Transverse colon (tissue), 4 donors: Measurements from ENCODE around the gene SYT2. TPM values are rescaled to one million over a fixed set of nuclear protein-coding genes. Genes with fewer than 3 reads are reported as not detected.
"Not testable (repeated sequence)": the region's sequence is repeated elsewhere in the genome, so short reads cannot be mapped to it uniquely, and the experiment has no call there.

ENCODE experiments used
- DNase-seq: peaks from one replicate; pipeline ENCODE4 v3.0.0-alpha.2; 2019
- H3K27ac ChIP-seq, 4 donors: fragments of 200-600 bp; sonication (generic); 2 replicates each; pipeline ENCODE4 v1.5.1; 2016 to 2018; ENCODE audit warnings: inconsistent platforms in 4 of 4
- H3K27me3 ChIP-seq: fragments of 200-600 bp; sonication (generic); 2 replicates; pipeline ENCODE4 v1.5.1; 2017; ENCODE audit warnings: inconsistent platforms
- H3K36me3 ChIP-seq, 4 donors: fragments of 200-600 bp; sonication (generic); 2 replicates each; pipeline ENCODE4 v1.5.1; 2017 to 2019; ENCODE audit warnings: inconsistent platforms in 4 of 4
- H3K4me1 ChIP-seq, 4 donors: fragments of 200-600 bp; sonication (generic); 2 replicates each; pipeline ENCODE4 v1.5.1; 2017 to 2020; ENCODE audit warnings: inconsistent platforms in 4 of 4
- H3K4me3 ChIP-seq, 4 donors: fragments of 200-600 bp; sonication (generic); 1 replicate in 1 of 4; 2 replicates in 3 of 4; pipeline versions ENCODE4 v1.5.1 to v1.6.1; 2017 to 2019; ENCODE audit warnings: inconsistent platforms in 4 of 4
- H3K9me3 ChIP-seq, 2 donors: fragments of 200-600 bp; sonication (generic); 2 replicates each; pipeline ENCODE4 v1.5.1; 2017 to 2019; ENCODE audit warnings: inconsistent platforms in 2 of 2
- EP300 ChIP-seq: sonication (generic); formaldehyde crosslinking; IDR thresholded peaks from one replicate; pipeline ENCODE4 v1.6.1; 2017; ENCODE audit warnings: antibody characterized with exemption, low read depth
- POLR2A ChIP-seq: fragments of 450-650 bp; IDR thresholded peaks from one replicate; pipeline ENCODE4 v1.6.1; 2016; ENCODE audit warnings: antibody characterized with exemption, mild to moderate bottlenecking, moderate library complexity
- POLR2AphosphoS5 ChIP-seq, 3 donors: sonication (generic); formaldehyde crosslinking; IDR thresholded peaks; one replicate each; pipeline ENCODE4 v1.6.1; 2016; ENCODE audit warnings: antibody characterized with exemption in 3 of 3
- WGBS, 2 donors: methylation state at CpG; one replicate each; pipeline ENCODE4 v1.1.5; 2018; ENCODE audit warnings: low coverage in 1 of 2; 5-methylcytosine and 5-hydroxymethylcytosine counted together
- in situ Hi-C, 4 donors: fragments of 200-750 bp; cut with MboI; loops; one replicate each; pipeline versions ENCODE4 v1.15.0 to v1.15.1; 2017; ENCODE audit warnings: low sequenced_read_pairs in 3 of 4, low pct_ligation_motif_present in 1 of 4, low pct_unique_long_range_greater_than_20kb in 1 of 4
- intact Hi-C: fragments of 100-400 bp; cut with DNase I; formaldehyde crosslinking; loops from one replicate; pipeline ENCODE4 v1.15.1; 2023; ENCODE audit warnings: low total_unique reads
- total RNA-seq, 4 donors: library from RNA; depleted of rRNA; stranded (reverse); fragments of >200 nt; gene quantifications; one replicate each; pipeline ENCODE4 v1.1.0, GENCODE V29; 2016
- TF ChIP-seq, protein P1 (sequence below), 5 experiments: fragments of 200-600 bp in 3 of 5; fragments of 450-650 bp in 2 of 5; sonication (generic) in 3 of 5; IDR thresholded peaks; 1 replicate in 2 of 5; 2 replicates in 3 of 5; pipeline ENCODE4 v1.5.1; 2016 to 2017; ENCODE audit warnings: antibody characterized with exemption in 5 of 5, inconsistent platforms in 3 of 5, mild to moderate bottlenecking in 2 of 5, moderate library complexity in 1 of 5

The SYT2 gene
- total RNA-seq, 4 donors from 2014 or later: 0.16 to 0.40 TPM; not detected in 2

DNA sequence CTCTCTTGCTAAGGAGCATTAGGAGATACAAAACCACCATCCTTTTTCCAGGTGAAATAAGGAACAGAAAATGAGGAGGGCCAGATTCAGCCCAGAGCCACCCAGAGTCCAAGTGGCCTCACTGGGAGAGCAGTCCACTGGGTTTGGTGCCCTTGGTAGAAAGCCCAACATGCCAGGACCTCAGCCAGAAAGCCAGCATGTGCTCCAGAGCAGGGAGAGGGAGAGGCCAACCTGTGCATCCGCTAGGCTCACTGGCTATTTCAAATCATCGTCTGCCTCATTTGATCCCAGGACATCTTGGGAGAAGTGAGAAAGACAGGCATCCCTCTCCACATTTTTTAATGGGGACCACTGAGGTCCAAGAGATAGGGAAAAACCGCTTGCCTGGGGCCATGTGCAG lies 74.1 kb downstream of the SYT2 start:
- H3K27ac ChIP-seq, H3K4me3 ChIP-seq, H3K9me3 ChIP-seq, H3K36me3 ChIP-seq, in situ Hi-C loops, DNase-seq: not testable (repeated sequence)
- intact Hi-C loops: loop anchor here (10.0 kb wide), 1 partner anchor 151 kb away; no protein-coding TSS in a partner anchor
- WGBS, 2 donors: 53% methylated on average over 3 of the region's 3 CpGs; no CpG with 5 or more reads in 1 of the 2 donors
- Histone ChIP-seq H3K27me3 (peaks cover 21% of the 10 kb centered on the region), H3K4me1 (peaks cover 0 to 20% (median 12%) of the 10 kb centered on the region in 4 donors)

DNA sequence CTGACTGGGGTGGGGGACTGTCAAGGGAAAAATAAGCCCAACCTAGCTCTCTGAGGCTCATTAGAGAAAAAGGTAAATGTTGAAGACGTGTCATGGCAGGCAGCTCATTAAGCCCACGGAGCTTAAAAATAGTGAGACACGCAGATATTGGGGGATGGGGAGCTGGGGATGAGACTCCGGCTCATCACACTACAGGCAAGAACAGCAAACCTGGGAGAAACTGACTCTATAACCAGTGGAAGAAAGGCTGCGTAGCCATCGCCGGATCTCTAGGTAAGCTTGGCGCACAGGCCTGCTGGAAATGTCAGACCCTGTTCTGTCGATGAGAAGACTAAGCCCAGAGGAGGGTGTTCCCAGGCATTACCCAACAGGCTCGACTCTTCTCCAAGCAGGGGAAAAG lies 78.0 kb downstream of the SYT2 start:
- TF ChIP-seq POLR2A: no peak
- TF ChIP-seq, protein P1, sequence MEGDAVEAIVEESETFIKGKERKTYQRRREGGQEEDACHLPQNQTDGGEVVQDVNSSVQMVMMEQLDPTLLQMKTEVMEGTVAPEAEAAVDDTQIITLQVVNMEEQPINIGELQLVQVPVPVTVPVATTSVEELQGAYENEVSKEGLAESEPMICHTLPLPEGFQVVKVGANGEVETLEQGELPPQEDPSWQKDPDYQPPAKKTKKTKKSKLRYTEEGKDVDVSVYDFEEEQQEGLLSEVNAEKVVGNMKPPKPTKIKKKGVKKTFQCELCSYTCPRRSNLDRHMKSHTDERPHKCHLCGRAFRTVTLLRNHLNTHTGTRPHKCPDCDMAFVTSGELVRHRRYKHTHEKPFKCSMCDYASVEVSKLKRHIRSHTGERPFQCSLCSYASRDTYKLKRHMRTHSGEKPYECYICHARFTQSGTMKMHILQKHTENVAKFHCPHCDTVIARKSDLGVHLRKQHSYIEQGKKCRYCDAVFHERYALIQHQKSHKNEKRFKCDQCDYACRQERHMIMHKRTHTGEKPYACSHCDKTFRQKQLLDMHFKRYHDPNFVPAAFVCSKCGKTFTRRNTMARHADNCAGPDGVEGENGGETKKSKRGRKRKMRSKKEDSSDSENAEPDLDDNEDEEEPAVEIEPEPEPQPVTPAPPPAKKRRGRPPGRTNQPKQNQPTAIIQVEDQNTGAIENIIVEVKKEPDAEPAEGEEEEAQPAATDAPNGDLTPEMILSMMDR (IDR thresholded peaks at IDR 0.05): no peak
- Histone ChIP-seq H3K27ac (no peak overlapping the region), H3K9me3 (no peaks in the 10 kb centered on the region), H3K4me3 (no peak overlapping the region), H3K27me3 (peaks cover 15% of the 10 kb centered on the region), H3K4me1 (peaks cover 0 to 7% (median 0%) of the 10 kb centered on the region in 4 donors), H3K36me3 (no peaks in the 10 kb centered on the region)
- intact Hi-C loops (loop anchor here (10.0 kb wide), 1 partner anchor 147 kb away; no protein-coding TSS in a partner anchor), in situ Hi-C loops (no loop called here)
- WGBS, 2 donors: 90 to 91% methylated on average over 9 to 10 of the region's 10 CpGs
- DNase-seq: no peak

DNA sequence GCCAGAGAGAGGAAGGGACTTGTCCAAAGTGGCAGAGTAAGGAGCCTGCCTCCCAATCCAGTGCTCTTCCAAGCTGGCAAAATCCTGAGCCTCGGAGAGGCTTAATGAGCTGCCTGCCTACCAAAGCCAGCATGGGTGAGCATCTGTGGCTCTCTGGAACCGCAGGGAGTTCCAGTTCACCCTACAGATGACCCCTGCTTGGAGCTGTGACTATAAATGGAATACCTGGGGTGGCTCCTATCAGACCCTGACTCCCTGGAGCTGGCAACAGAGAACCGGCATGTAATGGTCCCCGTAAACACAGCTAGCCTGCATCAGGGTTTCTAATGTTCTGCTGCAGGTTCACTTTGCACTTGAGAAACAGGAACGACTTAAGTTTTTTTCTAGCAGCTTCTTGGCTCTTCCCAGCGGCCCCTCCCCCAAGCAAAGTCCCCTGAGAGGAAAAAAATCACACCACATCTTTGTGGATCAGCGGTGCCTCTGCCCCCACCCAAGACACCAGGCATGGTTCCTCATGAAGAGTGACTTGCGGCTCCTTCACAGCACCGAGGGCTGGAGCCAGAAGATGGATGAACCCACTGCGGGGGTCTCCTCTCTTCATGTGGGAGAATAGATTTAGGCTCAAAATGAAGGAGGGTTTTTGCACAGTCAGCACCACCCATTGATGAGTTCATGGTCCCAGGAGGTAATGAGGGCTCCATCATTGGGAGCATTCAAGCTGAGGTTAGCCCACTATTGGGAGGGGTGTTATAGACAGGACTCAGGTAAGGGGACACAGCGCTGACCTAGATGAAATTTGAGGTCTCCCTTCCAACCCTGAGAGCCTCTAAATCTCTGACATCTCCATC lies 79.0 kb downstream of the SYT2 start:
- WGBS, 2 donors: 70 to 79% methylated on average over 6 to 11 of the region's 11 CpGs
- Histone ChIP-seq H3K36me3 (no peaks in the 10 kb centered on the region), H3K4me3 (no peak overlapping the region), H3K4me1 (peaks cover 0 to 7% (median 0%) of the 10 kb centered on the region in 4 donors), H3K27ac (no peak overlapping the region), H3K9me3 (no peaks in the 10 kb centered on the region), H3K27me3 (peaks cover 15% of the 10 kb centered on the region)
- DNase-seq: no peak
- in situ Hi-C loops: no loop called here
- intact Hi-C loops: loop anchor here (10.0 kb wide), 1 partner anchor 146 kb away; no protein-coding TSS in a partner anchor
- no peak for TF ChIP-seq POLR2A
- TF ChIP-seq EP300: no peak
- no peak for TF ChIP-seq POLR2AphosphoS5 (IDR thresholded peaks at IDR 0.05)
- TF ChIP-seq, protein P1 (IDR thresholded peaks at IDR 0.05): no peak

DNA sequence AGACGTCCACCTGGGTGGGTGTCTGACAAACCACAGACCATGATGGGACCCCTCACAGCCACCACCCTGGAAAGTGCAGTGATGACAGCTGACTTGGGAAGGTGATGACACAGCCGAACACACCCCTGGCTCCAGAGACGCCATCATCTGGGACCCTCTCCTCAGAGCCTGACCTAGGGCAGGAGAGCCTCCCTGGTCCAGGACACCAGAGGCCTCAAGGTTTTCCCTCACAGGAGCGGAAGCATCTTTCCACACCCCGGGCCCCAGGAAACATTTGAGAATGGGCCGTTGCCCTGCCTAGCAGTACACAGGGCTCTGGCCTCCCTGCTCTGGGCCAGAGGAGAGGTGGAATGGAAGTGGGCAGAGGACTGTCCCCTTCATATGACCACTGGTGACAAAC lies 79.7 kb downstream of the SYT2 start:
- peaks cover 0 to 7% (median 2%) of the 10 kb centered on the region in 4 donors for H3K4me1 ChIP-seq
- in situ Hi-C loops: no loop called here
- H3K9me3 ChIP-seq: no peaks in the 10 kb centered on the region
- WGBS, 2 donors: 84% methylated on average over 5 of the region's 6 CpGs; no CpG with 5 or more reads in 1 of the 2 donors
- no peak overlapping the region for H3K4me3 ChIP-seq
- no peak overlapping the region for H3K27ac ChIP-seq
- DNase-seq: no peak
- TF ChIP-seq, protein P1 (IDR thresholded peaks at IDR 0.05): no peak
- TF ChIP-seq POLR2AphosphoS5 (IDR thresholded peaks at IDR 0.05): no peak
- TF ChIP-seq EP300: no peak
- no peak for TF ChIP-seq POLR2A
- intact Hi-C loops: loop anchor here (10.0 kb wide), 1 partner anchor 146 kb away; no protein-coding TSS in a partner anchor
- no peaks in the 10 kb centered on the region for H3K36me3 ChIP-seq
- peaks cover 15% of the 10 kb centered on the region for H3K27me3 ChIP-seq

DNA sequence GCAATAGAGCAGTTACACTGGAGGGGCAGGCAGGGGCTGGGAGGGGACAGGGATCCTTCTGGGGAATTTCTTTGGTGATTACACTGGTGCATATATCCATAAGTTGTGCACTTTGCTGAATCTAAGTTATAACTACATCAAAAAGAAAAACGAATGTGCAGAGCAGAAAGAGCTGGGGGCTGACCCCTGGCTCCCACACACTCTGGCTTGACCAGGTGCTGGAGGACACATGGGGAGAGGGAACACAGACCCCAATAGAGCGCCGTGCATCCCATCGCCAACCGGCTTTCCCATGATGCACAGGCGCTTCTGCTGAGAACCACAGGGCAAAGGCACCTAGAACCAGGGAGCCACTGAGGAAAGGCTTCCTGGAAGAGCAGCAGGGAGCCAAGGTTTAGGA lies 80.2 kb downstream of the SYT2 start:
- H3K36me3 ChIP-seq, H3K27ac ChIP-seq, H3K4me3 ChIP-seq, DNase-seq, H3K4me1 ChIP-seq, H3K9me3 ChIP-seq, in situ Hi-C loops: not testable (repeated sequence)
- intact Hi-C loops: loop anchor here (10.0 kb wide), 1 partner anchor 145 kb away; no protein-coding TSS in a partner anchor
- peaks cover 15% of the 10 kb centered on the region for H3K27me3 ChIP-seq
- WGBS, 2 donors: 80 to 84% methylated on average over 1 to 6 of the region's 6 CpGs

DNA sequence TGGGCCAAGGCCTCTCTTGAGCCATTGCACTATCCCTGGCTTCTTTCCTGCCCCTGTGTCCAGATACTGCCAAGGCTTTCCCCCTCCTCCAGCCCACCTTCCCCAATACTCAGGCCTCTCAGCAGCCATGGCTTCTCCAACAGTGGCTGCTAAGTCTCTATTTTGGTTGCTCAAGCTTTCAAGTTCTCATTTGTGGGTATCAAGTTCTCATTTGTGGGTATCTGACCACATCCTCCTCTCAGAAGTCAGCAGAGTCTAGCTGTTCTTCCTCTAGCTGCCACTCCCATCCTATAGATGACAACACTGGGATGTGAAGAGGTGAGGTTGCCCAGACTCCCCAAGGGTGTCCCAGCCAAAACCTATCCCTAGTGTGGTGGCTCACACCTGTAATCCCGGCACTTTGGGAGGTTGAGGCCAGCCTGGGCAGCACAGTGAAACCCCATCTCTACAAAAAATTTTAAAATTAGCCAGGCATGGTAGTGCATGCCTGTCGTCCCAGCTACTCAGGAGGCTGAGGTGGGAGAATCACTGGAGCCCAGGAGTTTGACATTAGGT lies 80.9 kb downstream of the SYT2 start:
- in situ Hi-C loops, H3K36me3 ChIP-seq, intact Hi-C loops, H3K27ac ChIP-seq, H3K9me3 ChIP-seq, DNase-seq, H3K4me3 ChIP-seq, H3K4me1 ChIP-seq: not testable (repeated sequence)
- 79% methylated on average over 2 of the region's 2 CpGs; no CpG with 5 or more reads in 1 of the 2 donors for WGBS, 2 donors
- H3K27me3 ChIP-seq: peaks cover 15% of the 10 kb centered on the region
